ENCODE measurements around the gene KLRC4. TPM values are rescaled to one million over a fixed set of nuclear protein-coding genes. Genes with fewer than 3 reads are reported as not detected.
"Not testable (repeated sequence)": the region's sequence is repeated elsewhere in the genome, so short reads cannot be mapped to it uniquely, and the experiment has no call there.

Gene KLRC4
- total RNA-seq, 4 donors from 2014 or later: not detected

DNA sequence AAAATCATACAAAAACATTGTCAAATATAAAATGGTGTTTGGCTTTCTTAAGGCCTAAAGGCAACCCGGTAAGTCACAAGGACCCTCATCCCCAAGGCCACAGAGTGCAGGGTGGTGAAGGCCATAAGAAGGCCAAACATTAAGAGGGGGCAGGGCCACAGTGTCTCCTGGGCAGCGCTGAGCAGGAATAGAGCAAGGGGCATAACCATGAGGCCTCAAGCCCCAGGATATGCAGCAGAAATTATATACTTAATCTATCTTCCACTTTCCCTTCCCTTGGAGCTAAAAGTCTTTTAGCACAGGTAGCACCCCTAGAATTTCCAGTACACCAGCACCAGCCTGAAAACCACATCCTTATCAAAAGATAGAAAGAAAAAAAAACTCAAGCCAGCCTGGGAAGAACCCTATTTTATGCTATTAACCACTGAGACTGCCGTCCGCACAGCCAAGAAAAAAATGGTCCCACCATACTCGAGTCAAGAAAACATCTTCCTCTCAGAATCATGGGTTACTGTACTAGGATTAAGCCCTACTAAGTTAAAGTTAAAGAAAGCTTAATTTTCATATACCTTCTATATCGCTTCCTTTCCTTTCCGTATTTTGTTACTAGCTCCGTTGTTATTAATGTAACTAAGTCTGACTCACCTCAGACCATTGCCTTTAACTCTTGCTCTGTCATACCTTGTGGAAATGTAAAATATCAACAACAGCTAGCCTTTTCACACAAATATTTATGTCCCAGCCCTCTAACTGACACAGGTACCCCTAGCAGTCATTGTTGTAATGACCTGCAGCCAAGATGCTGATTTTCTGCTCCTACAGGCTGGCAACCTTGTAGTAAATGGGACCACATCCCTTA lies 39.8 kb downstream of the KLRC4 start:
- TF ChIP-seq POLR2A (IDR thresholded peaks at IDR 0.05) (no peak), EP300 (IDR thresholded peaks at IDR 0.05) (no peak), CTCF (IDR thresholded peaks at IDR 0.05) (no peak)
- peak overlapping the region in 3 of 4 donors; percentile 12 to 97 (median 91) for H3K27ac ChIP-seq
- H3K4me1 ChIP-seq: peaks cover 0 to 46% (median 13%) of the 10 kb centered on the region in 4 donors
- H3K27me3 ChIP-seq: no peaks in the 10 kb centered on the region
- peaks cover 0 to 9% (median 0%) of the 10 kb centered on the region in 4 donors for H3K9me3 ChIP-seq
- no peak overlapping the region for H3K4me3 ChIP-seq
- 90 to 94% methylated on average over 8 of the region's 8 CpGs for WGBS, 2 donors
- no peak for DNase-seq (ENCODE audit: low spot score in 2 of 2)
- no peaks in the 10 kb centered on the region for H3K36me3 ChIP-seq

DNA sequence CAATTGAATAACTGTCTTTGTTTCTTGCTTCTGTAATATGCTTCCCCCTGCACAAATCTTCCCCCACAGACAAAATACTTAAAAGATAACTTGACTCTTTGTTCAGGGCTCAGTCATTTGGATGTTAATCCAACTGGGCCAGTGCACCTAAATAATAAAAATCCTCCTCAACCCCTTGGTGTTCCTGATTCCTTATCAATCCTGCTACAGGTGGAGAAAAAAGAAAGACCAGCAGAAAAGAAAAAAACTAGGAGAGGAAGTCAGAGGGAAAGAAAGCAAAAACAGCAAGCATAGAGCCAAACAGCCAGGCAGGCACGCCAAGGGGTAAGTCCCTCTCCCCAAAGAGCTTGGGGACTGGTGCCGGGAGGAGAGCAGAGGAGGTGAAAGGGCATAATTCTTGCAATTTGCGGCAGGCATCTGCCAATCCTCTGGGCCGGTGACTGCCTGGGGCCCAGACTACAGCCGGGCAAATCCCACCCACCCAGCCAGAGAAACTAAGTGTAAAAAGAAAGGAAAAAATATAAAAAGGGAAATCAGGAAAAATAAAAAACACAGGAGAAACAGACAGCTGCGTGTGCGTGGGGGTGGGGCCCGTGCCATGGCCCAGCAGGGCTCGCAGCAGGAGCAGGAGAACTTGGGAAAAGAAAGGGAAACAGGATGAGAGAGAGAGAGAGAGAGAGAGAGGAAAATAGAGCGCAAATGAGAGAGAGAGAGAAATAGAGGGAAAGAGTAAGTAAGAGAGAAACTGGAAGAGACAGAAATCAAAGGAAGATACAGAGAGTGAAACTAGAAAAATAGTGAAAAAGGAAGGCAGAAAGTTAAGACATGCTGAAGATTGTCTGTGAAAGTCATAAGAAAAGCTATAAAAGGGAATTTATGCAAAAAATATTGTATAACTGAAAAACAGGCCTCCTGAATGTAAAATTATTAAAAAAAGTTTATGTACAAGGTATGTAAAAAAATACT lies 41.1 kb downstream of the KLRC4 start:
- no peak for DNase-seq (ENCODE audit: low spot score in 2 of 2)
- Histone ChIP-seq H3K27me3 (no peaks in the 10 kb centered on the region), H3K9me3 (peaks cover 0 to 9% (median 0%) of the 10 kb centered on the region in 4 donors), H3K36me3 (no peaks in the 10 kb centered on the region), H3K27ac (peak overlapping the region; percentile 50 to 97 (median 81)), H3K4me3 (peak overlapping the region in 2 of 4 donors; percentile 16 to 18), H3K4me1 (peaks cover 0 to 39% (median 13%) of the 10 kb centered on the region in 4 donors)
- TF ChIP-seq EP300 (IDR thresholded peaks at IDR 0.05): no peak
- TF ChIP-seq CTCF (IDR thresholded peaks at IDR 0.05): no peak
- no peak for TF ChIP-seq POLR2A (IDR thresholded peaks at IDR 0.05)
- WGBS, 2 donors: 24 to 48% methylated on average over 10 of the region's 10 CpGs

GRCh38 chr12:10367714-10368113 lies 41.8 kb downstream of the KLRC4 start:
- not testable (repeated sequence) for H3K9me3 ChIP-seq; H3K4me3 ChIP-seq; H3K36me3 ChIP-seq; H3K27me3 ChIP-seq; DNase-seq (ENCODE audit: low spot score in 2 of 2)
- H3K27ac ChIP-seq: peak overlapping the region in 2 of 4 donors; percentile 91 to 97
- WGBS, 2 donors: 52 to 58% methylated on average over 4 of the region's 4 CpGs
- H3K4me1 ChIP-seq: peaks cover 0 to 40% (median 11%) of the 10 kb centered on the region in 4 donors

DNA sequence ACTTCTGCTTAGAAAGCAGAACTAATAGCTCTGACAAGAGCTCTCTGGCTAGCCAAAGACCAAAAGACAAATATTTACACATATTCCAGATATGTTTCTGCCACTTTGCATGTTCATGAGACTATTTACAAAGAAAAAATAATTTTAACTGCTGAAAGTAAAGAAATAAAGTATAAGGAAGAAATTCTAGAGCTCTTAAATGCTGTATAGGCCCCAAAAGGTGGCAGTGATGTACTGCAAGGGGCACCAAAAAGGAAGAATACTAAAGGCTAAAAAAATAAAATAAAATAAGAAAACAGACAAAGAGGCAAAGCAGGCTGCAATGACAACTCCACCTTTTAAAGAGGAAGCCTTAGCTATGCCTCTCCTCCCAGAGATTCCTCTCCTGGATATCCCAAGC lies 42.7 kb downstream of the KLRC4 start:
- H3K36me3 ChIP-seq: no peaks in the 10 kb centered on the region
- peaks cover 0 to 40% (median 11%) of the 10 kb centered on the region in 4 donors for H3K4me1 ChIP-seq
- TF ChIP-seq POLR2A (IDR thresholded peaks at IDR 0.05) (no peak), CTCF (IDR thresholded peaks at IDR 0.05) (peak in 2 of 5 experiments; percentile 10 to 27)
- H3K27ac ChIP-seq: peak overlapping the region; percentile 85 to 97 (median 92)
- no peak overlapping the region for H3K4me3 ChIP-seq
- H3K9me3 ChIP-seq: peaks cover 0 to 9% (median 0%) of the 10 kb centered on the region in 4 donors
- no peak for DNase-seq (ENCODE audit: low spot score in 2 of 2)
- no peaks in the 10 kb centered on the region for H3K27me3 ChIP-seq

DNA sequence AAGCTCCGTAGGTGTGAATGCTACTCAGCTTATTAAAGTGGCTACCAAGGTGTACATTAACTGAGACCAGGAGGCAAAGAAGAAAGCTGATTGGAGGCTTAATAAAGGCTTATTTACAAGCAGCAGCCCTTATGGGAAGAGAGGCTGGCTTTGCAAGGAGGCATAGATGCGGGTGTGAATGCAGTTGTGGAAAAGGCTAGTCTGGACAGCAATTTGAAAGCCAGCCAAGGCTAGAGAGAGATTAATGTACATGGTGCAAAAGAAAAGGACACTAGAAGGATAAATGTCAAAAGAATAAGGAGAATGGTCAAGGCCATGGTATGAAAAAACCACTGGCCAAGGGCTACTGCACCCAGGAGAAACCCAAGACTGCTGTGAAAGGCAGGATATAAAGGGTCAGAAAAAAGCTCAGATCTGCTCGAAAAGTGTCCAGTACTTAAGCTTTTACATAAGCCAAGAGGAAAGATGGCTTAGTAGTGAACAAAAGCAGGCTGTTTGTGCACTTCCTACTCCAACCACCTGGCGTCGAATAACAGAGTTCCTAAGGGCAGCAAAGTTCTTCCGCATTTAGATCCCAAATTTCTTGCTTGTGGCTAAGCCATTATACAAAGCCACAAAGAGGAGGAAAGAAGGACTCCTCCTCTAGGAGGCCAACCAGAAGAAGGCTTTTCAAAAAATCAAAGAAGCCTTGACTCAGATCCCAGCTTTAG lies 43.7 kb downstream of the KLRC4 start:
- no peak for DNase-seq (ENCODE audit: low spot score in 2 of 2)
- TF ChIP-seq POLR2A (IDR thresholded peaks at IDR 0.05): no peak
- no peak for TF ChIP-seq EP300 (IDR thresholded peaks at IDR 0.05)
- peak in 2 of 5 experiments; percentile 6 to 26 for TF ChIP-seq CTCF (IDR thresholded peaks at IDR 0.05)
- Histone ChIP-seq H3K27me3 (no peaks in the 10 kb centered on the region), H3K4me3 (peak overlapping the region; percentile 51 to 63 (median 58)), H3K36me3 (no peaks in the 10 kb centered on the region), H3K4me1 (peaks cover 0 to 49% (median 11%) of the 10 kb centered on the region in 4 donors), H3K9me3 (peaks cover 0 to 9% (median 0%) of the 10 kb centered on the region in 4 donors), H3K27ac (peak overlapping the region; percentile 85 to 97 (median 92))
- WGBS, 2 donors: 16% methylated on average over 6 of the region's 6 CpGs
